Heart right ventricle (tissue), 16 donors: Measurements from ENCODE around the gene AP3S2. TPM values are rescaled to one million over a fixed set of nuclear protein-coding genes. Genes with fewer than 3 reads are reported as not detected.

Experiments used
- ATAC-seq, 8 donors: fragments of 200-7000 bp; cut with Tn5 transposase; one replicate each; pipeline ENCODE4 v1.9.1; 2020; ENCODE audit warnings: mild to moderate bottlenecking in 8 of 8, moderate library complexity in 8 of 8, moderate number of reproducible peaks in 1 of 8
- DNase-seq, 2 donors: peaks; one replicate each; pipeline ENCODE4 v3.0.0-alpha.2; 2020
- H3K27ac ChIP-seq, 10 donors: fragments of 200-600 bp; sonication (generic) in 2 of 10; one replicate each; pipeline versions ENCODE4 v1.5.0 to v1.8.0; 2020 to 2022; ENCODE audit warnings: mild to moderate bottlenecking in 3 of 10
- H3K27me3 ChIP-seq, 7 donors: fragments of 200-600 bp; one replicate each; pipeline ENCODE4 v1.8.0; 2021 to 2022; ENCODE audit warnings: mild to moderate bottlenecking in 2 of 7
- H3K36me3 ChIP-seq, 9 donors: fragments of 200-600 bp; sonication (generic) in 1 of 9; one replicate each; pipeline versions ENCODE4 v1.5.0 to v1.8.0; 2020 to 2022; ENCODE audit warnings: mild to moderate bottlenecking in 2 of 9
- H3K4me1 ChIP-seq, 9 donors: fragments of 200-600 bp; sonication (generic) in 1 of 9; one replicate each; pipeline versions ENCODE4 v1.5.0 to v1.8.0; 2020 to 2022; ENCODE audit warnings: mild to moderate bottlenecking in 4 of 9
- H3K4me3 ChIP-seq, 10 donors: fragments of 200-600 bp; sonication (generic) in 2 of 10; one replicate each; pipeline versions ENCODE4 v1.5.0 to v1.8.0; 2020 to 2022; ENCODE audit warnings: mild to moderate bottlenecking in 7 of 10, moderate library complexity in 2 of 10
- H3K9me3 ChIP-seq, 11 donors: fragments of 200-600 bp in 10 of 11; sonication (generic) in 2 of 11; one replicate each; pipeline versions ENCODE4 v1.5.0 to v1.8.0; 2013 to 2022; ENCODE audit warnings: mild to moderate bottlenecking in 2 of 11, control low read depth in 1 of 11, moderate library complexity in 1 of 11
- CTCF ChIP-seq, 9 donors: fragments of 200-600 bp; sonication (generic) in 2 of 9; IDR thresholded peaks; one replicate each; pipeline versions ENCODE4 v1.5.0 to v1.8.0; 2021 to 2022; ENCODE audit warnings: antibody characterized with exemption in 9 of 9, mild to moderate bottlenecking in 5 of 9, moderate library complexity in 1 of 9
- WGBS, 2 donors: extraction: QIAGEN DNeasy Blood & Tissue Kit; methylation state at CpG; one replicate each; pipeline ENCODE4 v1.1.7; 2013; ENCODE audit warnings: inconsistent platforms in 1 of 2; 5-methylcytosine and 5-hydroxymethylcytosine counted together
- intact Hi-C, 10 donors: fragments of 100-400 bp; cut with DNase I; formaldehyde crosslinking; loops; one replicate each; pipeline versions ENCODE4 v1.11.1 to v1.14.2; 2022
- polyA plus RNA-seq, 2 donors: library from polyadenylated mRNA; stranded (reverse); fragments of 200-250 nt; gene quantifications; one replicate each; pipeline ENCODE4 v1.2.3, GENCODE V29; 2013
- total RNA-seq, 10 donors: library from RNA; stranded (reverse); fragmentation: NEBNext Ultra II Directional in 3 of 10; extraction: Animal tissue kit (Norgen Biotek cat#: 25700) in 3 of 10; gene quantifications; one replicate each; pipeline versions ENCODE4 v1.2.1 to v1.2.4, GENCODE V29; 2021 to 2023
- donor health status: Arrhythmogenic right ventricular cardiomyopathy.
- donor health status: ischemic (EF 13 %, LVEDD 7.1; RV severe dilation, severe dysfunction).
- donor health status: healthy with polysubstance abuse.
- donor health status: DM: no; HTN: yes; CAD: no.
- donor health status: DM: no; HTN: no; CAD: no.
- donor health status: ischemic (EF 25% LVEDD 6.9; RV normal size, moderate dysfunction).
- donor health status: ischemic (EF 25% LVEDD 5.7; RV mildly dilated, moderate dysfunction).
- donor health status: healthy.
- donor health status: DM: yes; HTN: yes; CAD: no.
- donor health status: Ischemic cardiomyopathy.
- donor health status: ischemic (EF 35%, LVEDD 5.7; RV mildly dilated, moderate dysfunction).
- donor health status: nonischemic (EF 11% LVEDD 7.7; RV severe dilation, severe dysfunction).
- donor health status: DM: yes; HTN: yes; CAD: no.
- donor health status: PGD.
- donor health status: ischemic (EF 29% LVEDD 5.4; RV normal size, mild dysfunction).
- donor health status: nonischemic (EF 23%, LVEDD 6.1; RV moderate dilation, normal function).

AP3S2 gene
- total and polyA plus RNA-seq, 12 donors = 16.8 to 55.5 (median 45.5) TPM

- 89 to 91% methylated on average over 29 of the region's 29 CpGs for WGBS, 2 donors
- no peak for ATAC-seq
- H3K4me1 ChIP-seq = peaks cover 0 to 16% (median 4%) of the 10 kb centered on the region in 9 donors
- no peak overlapping the region for H3K4me3 ChIP-seq
- intact Hi-C loops = no loop called here
- no peak for DNase-seq
- H3K27me3 ChIP-seq = peaks cover 0 to 5% (median 0%) of the 10 kb centered on the region in 7 donors
- no peak overlapping the region for H3K27ac ChIP-seq
- no peaks in the 10 kb centered on the region for H3K9me3 ChIP-seq
- H3K36me3 ChIP-seq = peaks cover 0 to 63% (median 0%) of the 10 kb centered on the region in 9 donors
- no peak for TF ChIP-seq CTCF (IDR thresholded peaks at IDR 0.05)
Measured at GRCh38 chr15:89805241-89806209, 88.3 kb downstream of the AP3S2 start.

- ATAC-seq = no peak
- intact Hi-C loops = no loop called here
- no peak for DNase-seq
- WGBS, 2 donors = 92 to 95% methylated on average over 28 to 29 of the region's 29 CpGs
- H3K36me3 ChIP-seq = peaks cover 0 to 77% (median 0%) of the 10 kb centered on the region in 9 donors
- peaks cover 0 to 5% (median 0%) of the 10 kb centered on the region in 7 donors for H3K27me3 ChIP-seq
- H3K4me1 ChIP-seq = peaks cover 0 to 12% (median 4%) of the 10 kb centered on the region in 9 donors
- H3K9me3 ChIP-seq = no peaks in the 10 kb centered on the region
- H3K27ac ChIP-seq = no peak overlapping the region
- TF ChIP-seq CTCF (IDR thresholded peaks at IDR 0.05) = no peak
- no peak overlapping the region for H3K4me3 ChIP-seq
Measured at GRCh38 chr15:89803941-89804800, 89.6 kb downstream of the AP3S2 start.

- DNase-seq = no peak
- Histone ChIP-seq H3K9me3 (no peaks in the 10 kb centered on the region), H3K36me3 (peaks cover 0 to 86% (median 0%) of the 10 kb centered on the region in 9 donors), H3K4me3 (peak overlapping the region in 2 of 10 donors; percentile 20 to 35), H3K27ac (no peak overlapping the region), H3K27me3 (peaks cover 0 to 5% (median 0%) of the 10 kb centered on the region in 7 donors), H3K4me1 (peaks cover 0 to 4% (median 0%) of the 10 kb centered on the region in 9 donors)
- intact Hi-C loops = no loop called here
- TF ChIP-seq CTCF (IDR thresholded peaks at IDR 0.05) = no peak
- WGBS, 2 donors = 90 to 91% methylated on average over 24 of the region's 24 CpGs
- peak in 2 of 8 donors; percentile 8 to 24 for ATAC-seq
Measured at GRCh38 chr15:89802986-89803824, 90.6 kb downstream of the AP3S2 start.
